Endodermal cell (in vitro differentiated cells): ENCODE measurements around the gene VPREB3. TPM values are rescaled to one million over a fixed set of nuclear protein-coding genes. Genes with fewer than 3 reads are reported as not detected.

Source experiments
- DNase-seq: peaks from one replicate; pipeline ENCODE4 v3.0.0-alpha.2; 2017
- H3K27ac ChIP-seq: 2 replicates; pipeline ENCODE4 v1.5.1; 2013; ENCODE audit warnings: mild to moderate bottlenecking, low read depth, low read length, moderate library complexity
- H3K27me3 ChIP-seq: 2 replicates; pipeline ENCODE4 v1.6.1; 2013; ENCODE audit warnings: mild to moderate bottlenecking, low read length, moderate library complexity; ENCODE audit not compliant: insufficient read depth, control insufficient read depth, poor library complexity, severe bottlenecking
- H3K36me3 ChIP-seq: 2 replicates; pipeline ENCODE4 v1.7.0; 2013; ENCODE audit warnings: mild to moderate bottlenecking, low read length, moderate library complexity; ENCODE audit not compliant: control insufficient read depth, insufficient read depth
- H3K4me1 ChIP-seq: one replicate; pipeline ENCODE4 v1.7.0; 2013; ENCODE audit warnings: low read length; ENCODE audit not compliant: control insufficient read depth, insufficient read depth
- H3K4me3 ChIP-seq: 2 replicates; pipeline ENCODE4 v1.5.1; 2013; ENCODE audit warnings: mild to moderate bottlenecking, low read length, moderate library complexity
- H3K9ac ChIP-seq: 2 replicates; pipeline ENCODE4 v1.6.1; 2013; ENCODE audit warnings: mild to moderate bottlenecking, low read length, moderate library complexity; ENCODE audit not compliant: poor library complexity, severe bottlenecking; ENCODE audit errors: extremely low read depth
- H3K9me3 ChIP-seq: 2 replicates; pipeline ENCODE4 v1.6.1; 2013; ENCODE audit warnings: mild to moderate bottlenecking, low read length, moderate library complexity; ENCODE audit not compliant: control insufficient read depth
- H3K27ac Mint-ChIP-seq: 2 replicates; pipeline ENCODE4 v1.8.0; 2020; ENCODE audit warnings: mixed read lengths
- H3K27me3 Mint-ChIP-seq: 2 replicates; pipeline ENCODE4 v1.8.0; 2021; ENCODE audit warnings: mild to moderate bottlenecking, mixed read lengths; ENCODE audit not compliant: insufficient read depth
- H3K36me3 Mint-ChIP-seq: 2 replicates; pipeline ENCODE4 v1.8.0; 2020; ENCODE audit warnings: low read depth, mixed read lengths
- H3K4me1 Mint-ChIP-seq: 2 replicates; pipeline ENCODE4 v1.8.0; 2020; ENCODE audit warnings: mixed read lengths
- H3K4me3 Mint-ChIP-seq: 2 replicates; pipeline ENCODE4 v1.8.0; 2020; ENCODE audit warnings: mild to moderate bottlenecking, moderate library complexity, mixed read lengths
- H3K9me3 Mint-ChIP-seq: 2 replicates; pipeline ENCODE4 v1.8.0; 2020; ENCODE audit warnings: mild to moderate bottlenecking, mixed read lengths
- WGBS, 2 experiments: methylation state at CpG; one replicate each; pipeline versions ENCODE4 v1.1.5 to v1.1.7; 2013; ENCODE audit warnings: missing lambda C conversion rate in 2 of 2, mixed read lengths in 1 of 2; ENCODE audit not compliant: insufficient coverage in 1 of 2, insufficient read length in 1 of 2; 5-methylcytosine and 5-hydroxymethylcytosine counted together
- total RNA-seq, 2 donors: library from RNA; stranded (reverse); fragmentation: NEBNext Ultra II Directional in 1 of 2; extraction: Animal tissue kit (Norgen Biotek cat#: 25700) in 1 of 2; gene quantifications; 2 replicates in 1 of 2; 3 replicates in 1 of 2; pipeline ENCODE4 v1.2.1, GENCODE V29; 2021
- TF ChIP-seq, protein P1 (sequence below): fragments of 200-600 bp; sonication (generic); conservative IDR thresholded peaks from 2 replicates; pipeline ENCODE4 v1.5.0; 2021; ENCODE audit warnings: antibody characterized with exemption, mild to moderate bottlenecking

VPREB3 gene
- total RNA-seq, 2 donors from 2014 or later, result not detected

DNA sequence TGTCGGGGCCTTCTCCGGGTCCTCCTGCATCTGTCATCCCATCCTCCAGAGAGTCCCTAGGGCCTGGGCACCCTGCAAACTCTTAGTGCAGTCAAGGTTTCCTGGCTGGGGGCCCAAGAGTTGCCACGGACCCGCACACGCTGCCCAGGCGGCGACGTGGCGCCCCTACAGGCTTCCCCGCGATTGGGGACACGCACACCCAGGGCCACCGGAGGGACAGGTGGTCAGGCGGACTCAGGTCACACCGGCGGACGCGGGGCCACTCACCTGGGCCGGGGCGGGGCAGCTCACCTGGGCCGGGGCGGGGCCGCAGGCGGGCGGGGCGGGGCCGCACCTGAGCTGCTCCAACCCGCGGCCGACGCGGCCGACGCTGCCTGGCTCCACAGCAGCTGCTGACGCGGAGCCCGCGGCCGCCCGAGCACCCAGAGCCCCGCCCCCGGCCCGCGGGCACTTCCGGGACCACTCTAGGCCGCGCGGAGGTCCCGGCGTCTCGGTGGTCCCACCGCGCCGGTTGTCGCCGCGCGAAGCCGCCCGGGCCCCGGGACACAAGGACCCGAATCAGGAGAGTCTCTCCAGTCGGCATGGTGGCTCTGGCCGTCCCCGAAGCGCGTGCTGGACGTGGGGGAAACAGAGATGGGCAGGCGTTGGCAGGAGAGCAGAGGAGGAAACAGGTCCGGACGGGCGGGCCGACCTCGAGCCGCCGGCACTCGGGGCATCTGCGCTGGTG lies 3.3 kb downstream of the VPREB3 start, which contains the start of gene ZNF70:
TSS of gene ZNF70 (minus strand) at position 399 of the 727 bp plus-strand sequence. CDS start 5,972 bp downstream, outside the sequence.
- H3K4me1 Mint-ChIP-seq, result peaks cover 10% of the 10 kb centered on the region
- H3K27me3 Mint-ChIP-seq, result no peaks in the 10 kb centered on the region
- H3K27ac ChIP-seq, result peak within 1 kb of the TSS; percentile 83
- peak within 1 kb of the TSS; percentile 65 for H3K4me3 Mint-ChIP-seq
- H3K36me3 ChIP-seq, result no peaks in the 10 kb centered on the region
- peak; percentile 96 for DNase-seq
- H3K36me3 Mint-ChIP-seq, result peaks cover 5% of the 10 kb centered on the region
- WGBS, 2 experiments, result 0 to 3% methylated on average over 10 to 78 of the region's 78 CpGs
- TF ChIP-seq, protein P1, sequence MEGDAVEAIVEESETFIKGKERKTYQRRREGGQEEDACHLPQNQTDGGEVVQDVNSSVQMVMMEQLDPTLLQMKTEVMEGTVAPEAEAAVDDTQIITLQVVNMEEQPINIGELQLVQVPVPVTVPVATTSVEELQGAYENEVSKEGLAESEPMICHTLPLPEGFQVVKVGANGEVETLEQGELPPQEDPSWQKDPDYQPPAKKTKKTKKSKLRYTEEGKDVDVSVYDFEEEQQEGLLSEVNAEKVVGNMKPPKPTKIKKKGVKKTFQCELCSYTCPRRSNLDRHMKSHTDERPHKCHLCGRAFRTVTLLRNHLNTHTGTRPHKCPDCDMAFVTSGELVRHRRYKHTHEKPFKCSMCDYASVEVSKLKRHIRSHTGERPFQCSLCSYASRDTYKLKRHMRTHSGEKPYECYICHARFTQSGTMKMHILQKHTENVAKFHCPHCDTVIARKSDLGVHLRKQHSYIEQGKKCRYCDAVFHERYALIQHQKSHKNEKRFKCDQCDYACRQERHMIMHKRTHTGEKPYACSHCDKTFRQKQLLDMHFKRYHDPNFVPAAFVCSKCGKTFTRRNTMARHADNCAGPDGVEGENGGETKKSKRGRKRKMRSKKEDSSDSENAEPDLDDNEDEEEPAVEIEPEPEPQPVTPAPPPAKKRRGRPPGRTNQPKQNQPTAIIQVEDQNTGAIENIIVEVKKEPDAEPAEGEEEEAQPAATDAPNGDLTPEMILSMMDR, result peak; percentile 17
- H3K9me3 Mint-ChIP-seq, result no peaks in the 10 kb centered on the region
- peak within 1 kb of the TSS; percentile 91 for H3K27ac Mint-ChIP-seq
- peak within 1 kb of the TSS; percentile 93 for H3K4me3 ChIP-seq
- no peaks in the 10 kb centered on the region for H3K4me1 ChIP-seq
- no peaks in the 10 kb centered on the region for H3K9me3 ChIP-seq
- H3K9ac ChIP-seq, result peak within 1 kb of the TSS; percentile 80
- no peaks in the 10 kb centered on the region for H3K27me3 ChIP-seq

DNA sequence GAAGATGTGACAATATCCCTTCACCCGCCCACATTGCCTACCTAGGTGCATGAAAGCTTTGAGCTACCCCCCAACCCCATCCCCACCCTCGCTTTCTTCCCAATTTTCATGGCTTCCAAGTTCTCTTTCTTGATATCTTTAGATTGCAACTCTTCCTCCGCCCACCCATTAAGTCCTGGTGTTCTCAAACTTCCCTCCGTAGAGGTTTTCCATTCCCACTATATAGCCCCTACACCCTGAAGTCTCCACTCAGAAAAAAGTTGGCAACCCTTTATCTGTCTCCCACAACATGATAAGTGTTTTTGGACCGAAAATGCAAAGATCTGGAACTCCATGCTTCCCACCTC lies 3.9 kb downstream of the VPREB3 start:
- H3K27me3 ChIP-seq, result no peaks in the 10 kb centered on the region
- peaks cover 11% of the 10 kb centered on the region for H3K36me3 Mint-ChIP-seq
- H3K9me3 ChIP-seq, result no peaks in the 10 kb centered on the region
- WGBS, 2 experiments, result 52 to 60% methylated on average over 5 of the region's 5 CpGs
- no peaks in the 10 kb centered on the region for H3K4me1 ChIP-seq
- H3K4me1 Mint-ChIP-seq, result peaks cover 10% of the 10 kb centered on the region
- no peak for DNase-seq
- TF ChIP-seq, protein P1, result no peak
- H3K36me3 ChIP-seq, result no peaks in the 10 kb centered on the region
- no peaks in the 10 kb centered on the region for H3K27me3 Mint-ChIP-seq
- H3K9me3 Mint-ChIP-seq, result no peaks in the 10 kb centered on the region
- H3K9ac ChIP-seq, result peak overlapping the region; percentile 55
- peak overlapping the region; percentile 72 for H3K27ac Mint-ChIP-seq
- H3K4me3 Mint-ChIP-seq, result peak overlapping the region; percentile 65
- H3K27ac ChIP-seq, result no peak overlapping the region
- peak overlapping the region; percentile 93 for H3K4me3 ChIP-seq

DNA sequence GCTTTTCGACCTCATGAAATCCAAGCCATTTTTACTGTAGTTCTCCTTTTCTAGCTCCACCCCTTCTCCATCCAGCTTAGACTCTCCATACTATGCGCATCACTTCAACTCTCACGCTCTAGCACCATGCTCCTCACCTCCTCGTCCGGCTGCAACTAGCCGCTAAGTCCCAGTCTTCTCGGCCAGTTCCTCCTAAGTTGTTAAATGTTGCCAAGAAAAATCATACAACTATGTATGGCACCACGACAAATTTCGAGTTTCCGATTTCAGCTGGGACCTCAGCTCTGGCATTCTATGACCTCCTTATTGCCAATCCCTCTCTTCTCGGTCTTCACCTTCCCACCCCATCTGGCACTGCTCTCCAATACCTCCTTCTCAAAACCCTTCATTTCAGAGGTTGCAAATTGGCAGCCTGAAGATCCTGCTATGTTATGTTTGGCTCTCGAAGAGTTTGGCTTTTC lies 4.4 kb downstream of the VPREB3 start:
- Histone ChIP-seq H3K36me3 (peaks cover 4% of the 10 kb centered on the region), H3K4me1 (no peaks in the 10 kb centered on the region), H3K9ac (no peak overlapping the region), H3K4me3 (peak overlapping the region; percentile 93), H3K27me3 (no peaks in the 10 kb centered on the region), H3K9me3 (no peaks in the 10 kb centered on the region), H3K27ac (no peak overlapping the region)
- DNase-seq, result no peak
- Mint-ChIP-seq H3K36me3 (peaks cover 15% of the 10 kb centered on the region), H3K4me1 (peaks cover 10% of the 10 kb centered on the region), H3K27me3 (no peaks in the 10 kb centered on the region), H3K9me3 (peaks cover 4% of the 10 kb centered on the region), H3K27ac (no peak overlapping the region), H3K4me3 (peak overlapping the region; percentile 65)
- 94 to 97% methylated on average over 12 of the region's 12 CpGs for WGBS, 2 experiments
- TF ChIP-seq, protein P1, result no peak
